GM12872 (cell line): ENCODE data around the gene EML6.

Experiments used
- TF ChIP-seq, protein P1 (sequence below): IDR thresholded peaks from 3 replicates; pipeline ENCODE4 v1.5.1; 2011; ENCODE audit warnings: low read depth, mild to moderate bottlenecking, low read length, moderate library complexity; ENCODE audit not compliant: insufficient read depth

EML6 gene

DNA sequence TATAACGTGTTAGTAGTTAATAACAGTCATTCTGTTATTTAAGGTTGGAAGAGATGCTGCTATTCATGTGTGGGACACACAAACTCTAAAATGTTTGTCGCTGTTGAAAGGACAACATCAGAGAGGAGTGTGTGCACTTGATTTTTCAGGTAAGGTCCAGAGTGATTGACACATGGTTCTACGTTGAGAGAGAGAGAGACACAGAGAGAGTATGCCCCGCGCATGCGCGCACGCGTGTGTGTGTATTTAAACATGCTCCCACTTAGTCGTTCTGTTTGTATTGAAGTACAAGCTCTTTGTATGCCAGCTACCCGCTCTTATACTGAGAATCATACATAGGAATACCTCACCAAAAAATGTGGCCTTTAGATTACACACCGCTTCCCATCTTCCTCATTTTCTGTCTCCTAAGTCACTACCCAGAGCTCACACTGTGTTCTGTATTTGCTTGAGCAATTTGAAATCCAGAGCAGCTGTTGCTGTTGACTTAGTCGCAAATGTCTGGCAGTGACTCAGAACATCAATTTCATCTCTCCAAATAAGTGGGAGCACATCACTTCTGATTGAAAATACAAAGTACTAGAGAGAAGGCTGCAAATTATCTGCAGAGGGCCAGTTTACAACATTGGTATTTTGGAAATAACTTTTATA, 148.1 kb downstream of the EML6 start:
- TF ChIP-seq, protein P1, sequence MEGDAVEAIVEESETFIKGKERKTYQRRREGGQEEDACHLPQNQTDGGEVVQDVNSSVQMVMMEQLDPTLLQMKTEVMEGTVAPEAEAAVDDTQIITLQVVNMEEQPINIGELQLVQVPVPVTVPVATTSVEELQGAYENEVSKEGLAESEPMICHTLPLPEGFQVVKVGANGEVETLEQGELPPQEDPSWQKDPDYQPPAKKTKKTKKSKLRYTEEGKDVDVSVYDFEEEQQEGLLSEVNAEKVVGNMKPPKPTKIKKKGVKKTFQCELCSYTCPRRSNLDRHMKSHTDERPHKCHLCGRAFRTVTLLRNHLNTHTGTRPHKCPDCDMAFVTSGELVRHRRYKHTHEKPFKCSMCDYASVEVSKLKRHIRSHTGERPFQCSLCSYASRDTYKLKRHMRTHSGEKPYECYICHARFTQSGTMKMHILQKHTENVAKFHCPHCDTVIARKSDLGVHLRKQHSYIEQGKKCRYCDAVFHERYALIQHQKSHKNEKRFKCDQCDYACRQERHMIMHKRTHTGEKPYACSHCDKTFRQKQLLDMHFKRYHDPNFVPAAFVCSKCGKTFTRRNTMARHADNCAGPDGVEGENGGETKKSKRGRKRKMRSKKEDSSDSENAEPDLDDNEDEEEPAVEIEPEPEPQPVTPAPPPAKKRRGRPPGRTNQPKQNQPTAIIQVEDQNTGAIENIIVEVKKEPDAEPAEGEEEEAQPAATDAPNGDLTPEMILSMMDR: no peak

DNA sequence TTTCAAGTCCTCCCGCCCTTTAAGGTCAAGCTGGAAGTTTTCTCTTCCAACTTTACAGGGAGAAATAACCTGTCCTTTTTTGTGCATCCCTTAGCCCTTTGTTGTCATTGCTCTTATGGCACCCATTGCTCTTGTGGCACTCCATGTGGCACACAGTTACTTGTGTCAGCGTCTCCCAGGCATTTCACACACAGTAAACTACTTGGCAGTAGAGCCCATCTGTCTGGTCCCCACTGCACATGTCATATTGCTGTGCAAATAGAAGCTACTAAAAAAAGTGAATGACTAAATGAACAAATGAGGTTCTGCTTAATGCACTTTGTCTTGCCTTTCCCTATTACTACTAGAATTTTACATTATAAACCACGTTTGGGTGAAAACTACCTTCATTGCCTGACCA, 149.3 kb downstream of the EML6 start:
- TF ChIP-seq, protein P1: no peak

DNA sequence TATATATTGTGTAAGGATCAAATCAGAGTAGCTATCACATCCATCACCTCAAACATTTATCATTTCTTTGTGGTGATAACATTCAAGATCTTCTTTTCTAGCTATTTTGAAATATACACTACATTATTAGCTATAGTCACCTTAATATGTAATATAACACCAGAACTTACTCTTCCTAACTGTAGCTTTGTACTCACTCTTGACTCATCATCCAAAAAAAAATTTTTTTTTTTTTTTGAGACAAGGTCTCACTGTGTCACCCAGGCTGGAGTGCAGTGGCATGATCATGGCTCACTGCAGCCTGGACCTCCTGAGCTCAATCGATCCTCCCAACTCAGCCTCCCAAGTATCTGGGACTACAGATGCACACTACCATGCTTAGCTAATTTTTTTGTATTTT, 153.3 kb downstream of the EML6 start:
- TF ChIP-seq, protein P1: no peak

- TF ChIP-seq, protein P1: no peak
Measured at GRCh38 chr2:54878182-54878581, 154.7 kb downstream of the EML6 start.

DNA sequence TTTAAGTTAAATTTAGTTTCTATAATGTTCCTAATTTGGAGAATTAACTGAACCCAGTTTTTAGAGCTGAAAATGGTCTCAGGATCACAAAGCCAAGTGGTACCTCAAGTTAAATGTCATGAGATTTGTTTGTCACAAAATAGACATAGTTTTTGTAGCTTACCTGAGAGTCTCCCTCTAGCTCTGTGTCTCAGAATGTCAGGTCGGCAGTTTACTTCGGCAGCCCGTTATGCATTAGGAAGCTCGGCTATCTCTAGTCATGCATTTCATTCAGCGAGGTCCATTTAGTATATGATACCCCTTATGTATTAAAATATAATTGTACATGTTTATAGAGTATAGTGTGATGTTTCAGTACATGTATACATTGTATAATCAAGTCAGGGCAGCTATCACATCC, 155.6 kb downstream of the EML6 start:
- TF ChIP-seq, protein P1: no peak

- TF ChIP-seq, protein P1: no peak
Measured at GRCh38 chr2:54879598-54880332, 156.3 kb downstream of the EML6 start.

DNA sequence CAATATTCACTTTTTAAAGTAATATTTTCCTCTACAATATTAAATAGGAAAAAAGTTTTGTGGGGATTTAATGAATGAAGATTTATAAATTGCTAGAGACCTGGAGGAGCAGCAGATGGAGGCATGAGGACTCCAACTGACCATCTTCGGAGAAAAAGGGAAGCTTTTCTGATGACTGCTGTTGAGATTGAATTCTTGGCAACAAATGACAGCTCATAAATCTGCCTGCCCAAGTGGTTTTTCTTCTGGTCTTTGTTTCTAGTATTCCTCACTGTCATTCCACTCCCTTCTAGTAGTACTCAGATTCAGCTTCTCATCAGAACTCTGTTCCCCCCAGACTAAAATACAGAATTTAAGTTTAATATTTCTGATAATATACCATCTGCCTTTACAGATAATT, 157.0 kb downstream of the EML6 start:
- TF ChIP-seq, protein P1: no peak
